Chondrocyte (in vitro differentiated cells): Measurements from ENCODE around the gene PUS1. TPM values are rescaled to one million over a fixed set of nuclear protein-coding genes. Genes with fewer than 3 reads are reported as not detected.

ENCODE experiments used
- DNase-seq: peaks from one replicate; pipeline ENCODE4 v3.0.0; 2021; ENCODE audit warnings: mixed read lengths, low spot score
- H3K27ac Mint-ChIP-seq: one replicate; pipeline ENCODE4 v1.8.0; 2021; ENCODE audit warnings: mild to moderate bottlenecking, moderate library complexity, mixed read lengths; ENCODE audit not compliant: unreplicated experiment
- H3K27me3 Mint-ChIP-seq: 2 replicates; pipeline ENCODE4 v1.8.0; 2021; ENCODE audit warnings: low read depth, mixed read lengths
- H3K36me3 Mint-ChIP-seq: 2 replicates; pipeline ENCODE4 v1.8.0; 2021; ENCODE audit warnings: low read depth, mixed read lengths
- H3K4me1 Mint-ChIP-seq: 2 replicates; pipeline ENCODE4 v1.8.0; 2021; ENCODE audit warnings: low read depth, mild to moderate bottlenecking, mixed read lengths
- H3K4me3 Mint-ChIP-seq: one replicate; pipeline ENCODE4 v1.8.0; 2021; ENCODE audit warnings: mild to moderate bottlenecking, moderate library complexity, mixed read lengths; ENCODE audit not compliant: unreplicated experiment
- H3K9me3 Mint-ChIP-seq: 2 replicates; pipeline ENCODE4 v1.8.0; 2021; ENCODE audit warnings: low read depth, mixed read lengths
- CTCF ChIP-seq: fragments of 200-600 bp; sonication (generic); IDR thresholded peaks from 2 replicates; pipeline ENCODE4 v1.5.0; 2021; ENCODE audit warnings: antibody characterized with exemption, mild to moderate bottlenecking, moderate library complexity
- total RNA-seq: library from RNA; stranded (reverse); gene quantifications from 3 replicates; pipeline ENCODE4 v1.2.1, GENCODE V29; 2021

The PUS1 gene
- total RNA-seq, 1 donor from 2014 or later: 19.8 TPM

GRCh38 chr12:131940141-131940547, 11.1 kb downstream of the PUS1 start:
- TF ChIP-seq CTCF: no peak
- Mint-ChIP-seq H3K27ac (no peak overlapping the region), H3K36me3 (peaks cover 15% of the 10 kb centered on the region)

GRCh38 chr12:131941116-131941986, 12.3 kb downstream of the PUS1 start:
- no peaks in the 10 kb centered on the region for H3K9me3 Mint-ChIP-seq
- no peaks in the 10 kb centered on the region for H3K27me3 Mint-ChIP-seq
- no peak overlapping the region for H3K27ac Mint-ChIP-seq
- no peak for TF ChIP-seq CTCF
- peak; percentile 86 for DNase-seq
- H3K4me3 Mint-ChIP-seq: no peak overlapping the region
- no peaks in the 10 kb centered on the region for H3K4me1 Mint-ChIP-seq
- H3K36me3 Mint-ChIP-seq: peaks cover 16% of the 10 kb centered on the region

More at GRCh38 chr12:131940141-131940547, 11.1 kb downstream of the PUS1 start:
- peak; percentile 41 for DNase-seq
- Mint-ChIP-seq H3K4me3 (no peak overlapping the region), H3K27me3 (no peaks in the 10 kb centered on the region), H3K9me3 (no peaks in the 10 kb centered on the region), H3K4me1 (no peaks in the 10 kb centered on the region)

- Mint-ChIP-seq H3K36me3 (peaks cover 16% of the 10 kb centered on the region), H3K27me3 (no peaks in the 10 kb centered on the region), H3K4me3 (no peak overlapping the region), H3K9me3 (no peaks in the 10 kb centered on the region), H3K27ac (no peak overlapping the region), H3K4me1 (no peaks in the 10 kb centered on the region)
- peak; percentile 82 for DNase-seq
- no peak for TF ChIP-seq CTCF
Measured at GRCh38 chr12:131941987-131942341, 12.9 kb downstream of the PUS1 start.

- no peak overlapping the region for H3K4me3 Mint-ChIP-seq
- peaks cover 15% of the 10 kb centered on the region for H3K36me3 Mint-ChIP-seq
- H3K4me1 Mint-ChIP-seq: peaks cover 4% of the 10 kb centered on the region
- no peak overlapping the region for H3K27ac Mint-ChIP-seq
- H3K9me3 Mint-ChIP-seq: no peaks in the 10 kb centered on the region
- TF ChIP-seq CTCF: no peak
- no peaks in the 10 kb centered on the region for H3K27me3 Mint-ChIP-seq
- peak; percentile 70 for DNase-seq
Measured at GRCh38 chr12:131942671-131943070, 13.6 kb downstream of the PUS1 start.

- Mint-ChIP-seq H3K4me1 (peaks cover 6% of the 10 kb centered on the region), H3K9me3 (no peaks in the 10 kb centered on the region), H3K4me3 (no peak overlapping the region), H3K27me3 (no peaks in the 10 kb centered on the region), H3K27ac (no peak overlapping the region), H3K36me3 (peaks cover 13% of the 10 kb centered on the region)
- peak; percentile 79 for DNase-seq
- no peak for TF ChIP-seq CTCF
Measured at GRCh38 chr12:131943389-131943788, 14.3 kb downstream of the PUS1 start.
